HCT116 (cell line): Measurements from ENCODE around the gene ANKDD1A. TPM values are rescaled to one million over a fixed set of nuclear protein-coding genes. Genes with fewer than 3 reads are reported as not detected.

Source experiments
- ATAC-seq: fragments of 200-7000 bp; cut with Tn5 transposase; 2 replicates; pipeline ENCODE4 v1.9.1; 2020; ENCODE audit warnings: mild to moderate bottlenecking, moderate library complexity
- BruUV-seq: library from RNA; stranded (reverse); fragments of 400-500 nt; replicated peaks from 2 replicates; lab custom pipeline; 2021; lab: Mats Ljungman, UMichigan
- CTCF ChIA-PET: fragments of 300-600 bp; sonication (Branson Sonifier 250); formaldehyde crosslinking; loops from one replicate; lab custom pipeline; 2021; ENCODE audit warnings: antibody characterized with exemption; lab: Charles Lee
- POLR2A ChIA-PET: fragments of 300-600, 350-600 bp; sonication (Branson Sonifier 250); formaldehyde crosslinking; loops from one replicate; lab custom pipeline; 2021; ENCODE audit warnings: antibody characterized with exemption; lab: Charles Lee
- RAD21 ChIA-PET, 2 experiments: fragments of 300-600 bp; sonication (Branson Sonifier 250); formaldehyde crosslinking; loops; one replicate each; lab custom pipeline; 2023; ENCODE audit warnings: low total read pairs in 2 of 2; ENCODE audit not compliant: uncharacterized antibody in 2 of 2, unreplicated experiment in 2 of 2, low non-redundant PET in 1 of 2; lab: Charles Lee
- DNase-seq: peaks from one replicate; pipeline ENCODE4 v3.0.0-alpha.2; 2010; ENCODE audit warnings: low read depth, low spot score
- H2AFZ ChIP-seq: fragments of 200-600 bp; shearing (Covaris generic), sonication (generic); 2 replicates; pipeline ENCODE4 v1.6.1; 2017; ENCODE audit warnings: low read depth, mixed run types, mixed read lengths, antibody characterized with exemption, low read length; ENCODE audit not compliant: poor library complexity, severe bottlenecking
- H3K27ac ChIP-seq: 2 replicates; pipeline ENCODE4 v1.5.1; 2012; ENCODE audit warnings: low read depth, low read length
- H3K27me3 ChIP-seq: fragments of 200-600 bp; sonication (generic); 2 replicates; pipeline ENCODE4 v1.6.1; 2016; ENCODE audit warnings: mixed run types, low read length, mixed read lengths; ENCODE audit not compliant: insufficient read depth
- H3K36me3 ChIP-seq, 2 experiments: fragments of 200-500 bp in 1 of 2; fragments of 200-600 bp in 1 of 2; sonication (Bioruptor generic) in 1 of 2; sonication (generic) in 1 of 2; 2 replicates each; pipeline versions ENCODE4 v1.5.1 to v1.6.1; 2014 to 2016; ENCODE audit warnings: low read length in 2 of 2, inconsistent platforms in 1 of 2, mixed read lengths in 1 of 2, mixed run types in 1 of 2; ENCODE audit not compliant: insufficient read depth in 2 of 2, control insufficient read depth in 1 of 2
- H3K4me1 ChIP-seq, 2 experiments: fragments of 200-600 bp in 1 of 2; sonication (generic) in 1 of 2; 2 replicates each; pipeline versions ENCODE4 v1.5.1 to v1.6.1; 2012 to 2017; ENCODE audit warnings: low read length in 2 of 2, inconsistent platforms in 1 of 2, mild to moderate bottlenecking in 1 of 2, mixed read lengths in 1 of 2, mixed run types in 1 of 2, moderate library complexity in 1 of 2; ENCODE audit not compliant: insufficient read depth in 2 of 2, control insufficient read depth in 1 of 2
- H3K4me2 ChIP-seq: fragments of 200-600 bp; sonication (generic); 2 replicates; pipeline ENCODE4 v1.6.1; 2017; ENCODE audit warnings: mixed run types, low read length, mixed read lengths
- H3K4me3 ChIP-seq, 2 experiments: fragments of 200-600 bp in 1 of 2; sonication (generic) in 1 of 2; replicated peaks in 1 of 2; 2 replicates each; pipeline ENCODE4 v1.5.1; 2011 to 2016; ENCODE audit warnings: low read length in 2 of 2, control low read depth in 1 of 2, low read depth in 1 of 2, mild to moderate bottlenecking in 1 of 2, mixed read lengths in 1 of 2, mixed run types in 1 of 2
- H3K79me2 ChIP-seq: fragments of 200-600 bp; sonication (generic); 2 replicates; pipeline ENCODE4 v1.6.1; 2017; ENCODE audit warnings: mild to moderate bottlenecking, mixed run types, low read length, moderate library complexity, mixed read lengths; ENCODE audit not compliant: insufficient read depth
- H3K9ac ChIP-seq: fragments of 200-600 bp; sonication (generic); 2 replicates; pipeline ENCODE4 v1.6.1; 2016; ENCODE audit warnings: low read length, mixed read lengths
- H3K9me2 ChIP-seq: fragments of 200-600 bp; sonication (generic), shearing (Covaris generic); 2 replicates; pipeline ENCODE4 v1.6.1; 2017; ENCODE audit warnings: mixed run types, mild to moderate bottlenecking, moderate library complexity; ENCODE audit not compliant: insufficient read depth
- H3K9me3 ChIP-seq, 2 experiments: fragments of 200-500 bp in 1 of 2; fragments of 200-600 bp in 1 of 2; sonication (Bioruptor generic) in 1 of 2; sonication (generic) in 1 of 2; 2 replicates each; pipeline ENCODE4 v1.6.1; 2014 to 2017; ENCODE audit warnings: low read length in 2 of 2, mixed read lengths in 2 of 2, inconsistent platforms in 1 of 2, low read depth in 1 of 2, mild to moderate bottlenecking in 1 of 2, mixed run types in 1 of 2, moderate library complexity in 1 of 2; ENCODE audit not compliant: control insufficient read depth in 1 of 2, insufficient read depth in 1 of 2
- H4K20me1 ChIP-seq: fragments of 200-600 bp; sonication (generic), shearing (Covaris generic); 2 replicates; pipeline ENCODE4 v1.6.1; 2017; ENCODE audit warnings: mixed run types, mild to moderate bottlenecking, moderate library complexity; ENCODE audit not compliant: insufficient read depth
- CEBPB ChIP-seq: IDR thresholded peaks from 2 replicates; pipeline ENCODE4 v1.6.1; 2012; ENCODE audit warnings: low read depth
- CTCF ChIP-seq, 3 experiments: fragments of 200-600 bp in 1 of 3; sonication (generic) in 1 of 3; IDR thresholded peaks in 2 of 3; conservative IDR thresholded peaks in 1 of 3; 2 replicates each; pipeline ENCODE4 v1.5.1; 2012 to 2017; ENCODE audit warnings: low read depth in 2 of 3, low read length in 2 of 3, antibody characterized with exemption in 1 of 3, borderline replicate concordance in 1 of 3, control low read depth in 1 of 3, mild to moderate bottlenecking in 1 of 3, mixed read lengths in 1 of 3, mixed run types in 1 of 3, moderate library complexity in 1 of 3; ENCODE audit not compliant: insufficient read depth in 1 of 3
- ELF1 ChIP-seq: IDR thresholded peaks from 2 replicates; pipeline ENCODE4 v1.6.1; 2012; ENCODE audit warnings: low read depth, borderline replicate concordance
- EZH2 ChIP-seq: fragments of 200-600 bp; sonication (generic); IDR thresholded peaks from 2 replicates; pipeline ENCODE4 v1.6.1; 2017; ENCODE audit warnings: antibody characterized with exemption, mixed run types
- EZH2phosphoT487 ChIP-seq: fragments of 200-600 bp; IDR thresholded peaks from 2 replicates; pipeline ENCODE4 v1.6.1; 2018; ENCODE audit warnings: antibody characterized with exemption, borderline replicate concordance
- REST ChIP-seq: IDR thresholded peaks from 2 replicates; pipeline ENCODE4 v1.6.1; 2012; ENCODE audit warnings: low read depth
- SP1 ChIP-seq: IDR thresholded peaks from 2 replicates; pipeline ENCODE4 v1.6.1; 2012; ENCODE audit warnings: low read depth
- SRF ChIP-seq: IDR thresholded peaks from 2 replicates; pipeline ENCODE4 v1.6.1; 2012; ENCODE audit warnings: low read depth
- TCF7L2 ChIP-seq: IDR thresholded peaks from 2 replicates; pipeline ENCODE4 v1.7.0; 2011; ENCODE audit warnings: borderline replicate concordance, inconsistent platforms; ENCODE audit not compliant: insufficient read depth, insufficient read length; ENCODE audit errors: extremely low read depth
- YY1 ChIP-seq: IDR thresholded peaks from 2 replicates; pipeline ENCODE4 v1.6.1; 2011; ENCODE audit warnings: low read length, low read depth, moderate library complexity, mild to moderate bottlenecking; ENCODE audit not compliant: insufficient replicate concordance; ENCODE audit errors: extremely low read depth
- ZFX ChIP-seq: fragments of 450-650 bp; IDR thresholded peaks from 2 replicates; pipeline ENCODE4 v1.6.1; 2017
- ZNF274 ChIP-seq: fragments of 200-500 bp; sonication (Bioruptor generic); IDR thresholded peaks from 2 replicates; pipeline ENCODE4 v1.6.1; 2014; ENCODE audit warnings: mild to moderate bottlenecking, low read depth, low read length, inconsistent platforms
- intact Hi-C: fragments of 100-400 bp; cut with micrococcal nuclease; formaldehyde crosslinking; loops from 2 replicates; pipeline ENCODE4 v1.10.0; 2022
- total RNA-seq: library from RNA; stranded (reverse); gene quantifications from one replicate; pipeline ENCODE4 v1.2.1, GENCODE V29; 2021; ENCODE audit not compliant: unreplicated experiment
- TF ChIP-seq, protein P1 (sequence below): IDR thresholded peaks from 2 replicates; pipeline ENCODE4 v1.6.1; 2012

ANKDD1A gene
- total RNA-seq, 1 experiment from 2014 or later = 8.1 TPM

DNA sequence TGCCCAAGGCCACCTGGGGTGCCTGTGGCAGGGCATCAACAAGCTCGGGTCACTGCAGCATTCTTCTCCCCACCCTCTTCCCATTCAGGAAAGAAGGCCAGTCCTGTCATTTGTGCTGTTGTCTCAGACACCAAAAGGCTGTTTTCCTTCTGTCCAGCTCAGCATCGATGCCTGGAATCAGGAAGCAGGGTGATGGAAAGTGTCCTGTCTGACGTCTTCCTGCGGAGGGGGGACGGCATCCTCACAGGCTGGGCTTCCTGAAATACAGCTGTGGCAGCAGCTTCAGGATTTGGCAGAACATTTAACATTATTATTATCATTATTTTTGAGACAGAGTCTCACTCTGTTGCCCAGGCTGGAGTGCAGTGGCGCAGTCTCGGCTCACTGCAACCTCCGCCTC is 33.0 kb upstream of the ANKDD1A start (continued):
- TF ChIP-seq CTCF (IDR thresholded peaks at IDR 0.05 in 2 of 3, conservative IDR thresholded peaks at IDR 0.05 in 1 of 3; ENCODE audit: borderline replicate concordance in 1 of 3, insufficient read depth in 1 of 3, low read depth in 2 of 3, low read length in 2 of 3) = no peak
- TF ChIP-seq SRF = no peak
- no peak for TF ChIP-seq TCF7L2
- no peak for TF ChIP-seq ZNF274
- no peak for TF ChIP-seq EZH2phosphoT487
- TF ChIP-seq ZFX = no peak

DNA sequence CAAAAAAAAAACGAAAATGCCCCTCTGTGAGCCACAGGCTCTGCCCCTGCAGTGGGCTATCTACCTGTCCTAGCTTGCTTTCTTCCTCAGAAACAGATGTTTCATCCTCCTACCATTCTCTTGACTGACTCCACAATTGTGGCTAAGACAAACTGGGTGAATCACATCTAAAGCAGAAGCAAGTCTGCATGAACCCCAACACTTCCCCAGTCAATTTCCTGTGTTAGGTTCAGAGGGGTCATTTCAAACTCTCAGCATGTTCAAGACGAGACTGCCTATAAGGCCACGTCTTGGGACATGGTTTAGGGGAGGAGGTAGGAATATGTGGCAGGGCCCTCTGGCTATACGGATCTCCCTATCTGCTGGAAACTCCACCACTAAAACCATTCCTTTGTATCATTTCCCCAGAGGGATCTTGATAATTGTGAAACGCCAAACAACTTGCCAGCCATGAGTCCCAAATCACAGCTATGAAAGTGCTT is 28.6 kb upstream of the ANKDD1A start:
- DNase-seq = no peak
- H3K4me1 ChIP-seq = peaks cover 14 to 29% of the 10 kb centered on the region in 2 experiments
- POLR2A ChIA-PET = no interaction called here
- TF ChIP-seq EZH2 = no peak
- no peak for TF ChIP-seq EZH2phosphoT487
- no peak for TF ChIP-seq ZFX
- TF ChIP-seq REST = no peak
- TF ChIP-seq SRF = no peak
- TF ChIP-seq SP1 = no peak
- TF ChIP-seq CEBPB = no peak
- no peak for TF ChIP-seq CTCF (IDR thresholded peaks at IDR 0.05 in 2 of 3, conservative IDR thresholded peaks at IDR 0.05 in 1 of 3; ENCODE audit: borderline replicate concordance in 1 of 3, insufficient read depth in 1 of 3, low read depth in 2 of 3, low read length in 2 of 3)
- TF ChIP-seq TCF7L2 = no peak
- no peak for TF ChIP-seq YY1
- TF ChIP-seq, protein P1, sequence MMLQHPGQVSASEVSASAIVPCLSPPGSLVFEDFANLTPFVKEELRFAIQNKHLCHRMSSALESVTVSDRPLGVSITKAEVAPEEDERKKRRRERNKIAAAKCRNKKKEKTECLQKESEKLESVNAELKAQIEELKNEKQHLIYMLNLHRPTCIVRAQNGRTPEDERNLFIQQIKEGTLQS = no peak
- TF ChIP-seq ELF1 = no peak
- TF ChIP-seq, all 23 proteins: peak for 0
- Histone ChIP-seq H3K27ac (no peak overlapping the region), H3K9me2 (no peaks in the 10 kb centered on the region), H4K20me1 (no peaks in the 10 kb centered on the region), H3K9ac (no peak overlapping the region), H2AFZ (no peak overlapping the region), H3K36me3 (no peaks in the 10 kb centered on the region), H3K27me3 (no peaks in the 10 kb centered on the region), H3K79me2 (no peaks in the 10 kb centered on the region), H3K4me3 (no peak overlapping the region), H3K4me2 (no peak overlapping the region), H3K9me3 (no peaks in the 10 kb centered on the region)
- intact Hi-C loops = no loop called here
- no TSS peak for BruUV-seq
- ChIA-PET CTCF (no interaction called here), RAD21 (no interaction called here)
- no peak for ATAC-seq
